ENCODE measurements around the gene KPNB1. TPM values are rescaled to one million over a fixed set of nuclear protein-coding genes. Genes with fewer than 3 reads are reported as not detected.

Gene KPNB1
- polyA plus RNA-seq (ENCODE audit: insufficient read depth in 1 of 5, insufficient read length in 5 of 5, low replicate concordance in 1 of 5) = 100 to 1,000 TPM; 183 to 266 (median 224) TPM
- long read RNA-seq, donor 1, full-length matches to known transcripts = 55 of 114 reads
- long read RNA-seq, donor 1, partial matches to known transcripts = 59 of 114 reads
- long read RNA-seq, donor 1, other reads (novel, unspliced or antisense) = 0 of 114 reads
- long read RNA-seq, donor 2, full-length matches to known transcripts = 24 of 71 reads
- long read RNA-seq, donor 2, partial matches to known transcripts = 47 of 71 reads
- long read RNA-seq, donor 2, other reads (novel, unspliced or antisense) = 0 of 71 reads
- long read RNA-seq, donor 3, full-length matches to known transcripts = 27 of 77 reads
- long read RNA-seq, donor 3, partial matches to known transcripts = 50 of 77 reads
- long read RNA-seq, donor 3, other reads (novel, unspliced or antisense) = 0 of 77 reads
- long read RNA-seq, donor 4, full-length matches to known transcripts = 29 of 90 reads
- long read RNA-seq, donor 4, partial matches to known transcripts = 61 of 90 reads
- long read RNA-seq, donor 4, other reads (novel, unspliced or antisense) = 0 of 90 reads
- long read RNA-seq, donor 5, full-length matches to known transcripts = 70 of 156 reads
- long read RNA-seq, donor 5, partial matches to known transcripts = 86 of 156 reads
- long read RNA-seq, donor 5, other reads (novel, unspliced or antisense) = 0 of 156 reads
- long read RNA-seq, donor 6, full-length matches to known transcripts = 44 of 122 reads
- long read RNA-seq, donor 6, partial matches to known transcripts = 78 of 122 reads
- long read RNA-seq, donor 6, other reads (novel, unspliced or antisense) = 0 of 122 reads
- long read RNA-seq, donor 7, full-length matches to known transcripts = 36 of 242 reads
- long read RNA-seq, donor 7, partial matches to known transcripts = 206 of 242 reads
- long read RNA-seq, donor 7, other reads (novel, unspliced or antisense) = 0 of 242 reads
- long read RNA-seq, donor 8, full-length matches to known transcripts = 25 of 50 reads
- long read RNA-seq, donor 8, partial matches to known transcripts = 25 of 50 reads
- long read RNA-seq, donor 8, other reads (novel, unspliced or antisense) = 0 of 50 reads

GRCh38 chr17:47649153-47649971 is at the start of gene KPNB1:
Gene KPNB1 (plus strand): TSS chr17:47649919. CDS start chr17:47650245, 326 bp downstream.
- peak; percentile 100 for DNase-seq

GRCh38 chr17:47603830-47604597 is 45.7 kb upstream of the KPNB1 start:
- DNase-seq = no peak

- DNase-seq = no peak
These were observed 45.2 kb upstream of the KPNB1 start for GRCh38 chr17:47604598-47604927.

- DNase-seq = no peak
These were observed 44.7 kb upstream of the KPNB1 start for GRCh38 chr17:47605011-47605410.

GRCh38 chr17:47607481-47607880 is 42.2 kb upstream of the KPNB1 start:
- no peak for DNase-seq

GRCh38 chr17:47611372-47612350 is 38.1 kb upstream of the KPNB1 start:
- DNase-seq = no peak

- DNase-seq = peak; percentile 31 to 54
These were observed 33.8 kb upstream of the KPNB1 start for GRCh38 chr17:47615766-47616424.

- DNase-seq = no peak
These were observed 31.3 kb upstream of the KPNB1 start for GRCh38 chr17:47618410-47618809.

GRCh38 chr17:47620503-47621245 is 29.0 kb upstream of the KPNB1 start:
- DNase-seq = no peak

GRCh38 chr17:47621293-47622179 is 28.2 kb upstream of the KPNB1 start:
- DNase-seq = no peak

- no peak for DNase-seq
These were observed 27.6 kb upstream of the KPNB1 start for GRCh38 chr17:47622180-47622549.

- no peak for DNase-seq
These were observed 25.0 kb upstream of the KPNB1 start for GRCh38 chr17:47624727-47625068.

GRCh38 chr17:47628014-47628566 is 21.6 kb upstream of the KPNB1 start:
- DNase-seq = no peak

GRCh38 chr17:47629826-47630225 is 19.9 kb upstream of the KPNB1 start:
- no peak for DNase-seq

- no peak for DNase-seq
These were observed 19.1 kb upstream of the KPNB1 start for GRCh38 chr17:47630614-47631013.

- no peak for DNase-seq
These were observed 16.7 kb upstream of the KPNB1 start for GRCh38 chr17:47632991-47633390.

- no peak for DNase-seq
These were observed 15.7 kb upstream of the KPNB1 start for GRCh38 chr17:47633996-47634395.

Data from right lung (tissue), 10 donors.